Measurements from ENCODE around the gene TIMP3.

DNA sequence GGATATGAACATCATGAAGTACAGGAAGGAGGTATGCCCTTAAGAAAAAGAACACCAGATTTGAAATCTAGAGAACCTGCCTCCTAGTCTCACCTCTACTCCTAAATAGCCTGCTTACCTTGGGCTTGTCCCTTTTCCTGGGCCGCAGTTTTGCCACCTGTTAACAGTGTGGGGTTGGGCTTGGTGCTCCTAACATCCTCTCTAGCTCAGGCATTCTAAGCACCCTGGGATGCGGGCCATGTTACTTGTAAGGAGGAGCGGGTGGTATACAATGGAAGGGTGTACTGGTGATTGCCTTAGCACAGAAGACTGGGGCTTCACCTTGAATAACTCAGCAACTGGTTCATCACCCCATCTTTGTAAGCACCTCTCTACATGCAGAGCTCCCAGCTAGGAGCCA is 48.7 kb downstream of the TIMP3 start:
- TF ChIP-seq BHLHE40 (IDR thresholded peaks at IDR 0.05; ENCODE audit: low read depth, low read length) (no peak), POLR2A (IDR thresholded peaks at IDR 0.05; ENCODE audit: low read depth, low read length) (no peak), MXI1 (IDR thresholded peaks at IDR 0.05; ENCODE audit: borderline replicate concordance, low read depth, low read length) (no peak), SMC3 (IDR thresholded peaks at IDR 0.05; ENCODE audit: low read depth, low read length) (no peak), RCOR1 (IDR thresholded peaks at IDR 0.05; ENCODE audit: insufficient replicate concordance, low read length) (no peak)
- TF ChIP-seq, protein P1, sequence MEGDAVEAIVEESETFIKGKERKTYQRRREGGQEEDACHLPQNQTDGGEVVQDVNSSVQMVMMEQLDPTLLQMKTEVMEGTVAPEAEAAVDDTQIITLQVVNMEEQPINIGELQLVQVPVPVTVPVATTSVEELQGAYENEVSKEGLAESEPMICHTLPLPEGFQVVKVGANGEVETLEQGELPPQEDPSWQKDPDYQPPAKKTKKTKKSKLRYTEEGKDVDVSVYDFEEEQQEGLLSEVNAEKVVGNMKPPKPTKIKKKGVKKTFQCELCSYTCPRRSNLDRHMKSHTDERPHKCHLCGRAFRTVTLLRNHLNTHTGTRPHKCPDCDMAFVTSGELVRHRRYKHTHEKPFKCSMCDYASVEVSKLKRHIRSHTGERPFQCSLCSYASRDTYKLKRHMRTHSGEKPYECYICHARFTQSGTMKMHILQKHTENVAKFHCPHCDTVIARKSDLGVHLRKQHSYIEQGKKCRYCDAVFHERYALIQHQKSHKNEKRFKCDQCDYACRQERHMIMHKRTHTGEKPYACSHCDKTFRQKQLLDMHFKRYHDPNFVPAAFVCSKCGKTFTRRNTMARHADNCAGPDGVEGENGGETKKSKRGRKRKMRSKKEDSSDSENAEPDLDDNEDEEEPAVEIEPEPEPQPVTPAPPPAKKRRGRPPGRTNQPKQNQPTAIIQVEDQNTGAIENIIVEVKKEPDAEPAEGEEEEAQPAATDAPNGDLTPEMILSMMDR (conservative IDR thresholded peaks at IDR 0.05; ENCODE audit: low read depth, low read length), result no peak
- TF ChIP-seq, protein P2, sequence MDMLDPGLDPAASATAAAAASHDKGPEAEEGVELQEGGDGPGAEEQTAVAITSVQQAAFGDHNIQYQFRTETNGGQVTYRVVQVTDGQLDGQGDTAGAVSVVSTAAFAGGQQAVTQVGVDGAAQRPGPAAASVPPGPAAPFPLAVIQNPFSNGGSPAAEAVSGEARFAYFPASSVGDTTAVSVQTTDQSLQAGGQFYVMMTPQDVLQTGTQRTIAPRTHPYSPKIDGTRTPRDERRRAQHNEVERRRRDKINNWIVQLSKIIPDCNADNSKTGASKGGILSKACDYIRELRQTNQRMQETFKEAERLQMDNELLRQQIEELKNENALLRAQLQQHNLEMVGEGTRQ (IDR thresholded peaks at IDR 0.05; ENCODE audit: low read depth, low read length), result no peak

Measured in IMR-90 (cell line).